HEK293 (cell line): ENCODE data around the gene KDM3B.

Experiments
- CTCF ChIA-PET: fragments of 350-600 bp; formaldehyde crosslinking; extraction: SDS; loops from one replicate; lab custom pipeline; 2021; ENCODE audit warnings: antibody characterized with exemption; lab: Yijun Ruan, JAX
- POLR2A ChIA-PET: fragments of 300-600 bp; formaldehyde crosslinking; extraction: SDS; loops from one replicate; lab custom pipeline; 2020; ENCODE audit warnings: antibody characterized with exemption, inconsistent platforms; lab: Yijun Ruan, JAX
- H3K27ac ChIP-seq: fragments of 200-500 bp; sonication (Bioruptor generic); 2 replicates; pipeline ENCODE4 v1.5.1; 2014; ENCODE audit warnings: low read depth, low read length, control low read depth, inconsistent platforms; ENCODE audit errors: extremely low read depth
- H3K36me3 ChIP-seq, 2 experiments: fragments of 200-500 bp in 1 of 2; sonication (Bioruptor generic) in 1 of 2; 1 replicate in 1 of 2; 2 replicates in 1 of 2; pipeline ENCODE4 v1.5.1; 2014 to 2017; ENCODE audit warnings: inconsistent platforms in 2 of 2, low read length in 2 of 2; ENCODE audit not compliant: control insufficient read depth in 2 of 2, insufficient read depth in 1 of 2
- H3K4me1 ChIP-seq: fragments of 200-500 bp; sonication (Bioruptor generic); 2 replicates; pipeline ENCODE4 v1.5.1; 2014; ENCODE audit warnings: mild to moderate bottlenecking, low read length, inconsistent platforms; ENCODE audit not compliant: control insufficient read depth, insufficient read depth
- H3K4me3 ChIP-seq: 2 replicates; pipeline ENCODE4 v1.5.1; 2011; ENCODE audit warnings: low read depth, mild to moderate bottlenecking, control low read depth, low read length, moderate library complexity
- H3K9me3 ChIP-seq: fragments of 200-500 bp; sonication (Bioruptor generic); 2 replicates; pipeline ENCODE4 v1.5.1; 2014; ENCODE audit warnings: low read depth, low read length, inconsistent platforms; ENCODE audit not compliant: control insufficient read depth, insufficient read depth
- GLI4 ChIP-seq: fragments of 450-650 bp; formaldehyde crosslinking; IDR thresholded peaks from 2 replicates; pipeline ENCODE4 v1.5.1; 2016; ENCODE audit warnings: missing biosample characterization, missing genetic modification characterization
- GLIS2 ChIP-seq: fragments of 450-650 bp; formaldehyde crosslinking; IDR thresholded peaks from 2 replicates; pipeline ENCODE4 v1.5.1; 2016; ENCODE audit warnings: missing biosample characterization, missing genetic modification characterization
- HOXC10 ChIP-seq: sonication (generic); formaldehyde crosslinking; IDR thresholded peaks from 2 replicates; pipeline ENCODE4 v1.8.1; 2023; ENCODE audit warnings: mild to moderate bottlenecking, missing genetic modification reagents
- MEIS1 ChIP-seq: sonication (generic); formaldehyde crosslinking; IDR thresholded peaks from 2 replicates; pipeline ENCODE4 v1.8.1; 2022; ENCODE audit warnings: missing genetic modification reagents, mild to moderate bottlenecking, borderline replicate concordance
- OSR2 ChIP-seq: fragments of 450-650 bp; formaldehyde crosslinking; IDR thresholded peaks from 2 replicates; pipeline ENCODE4 v1.5.1; 2016; ENCODE audit warnings: missing biosample characterization, missing genetic modification characterization
- SCRT1 ChIP-seq: fragments of 450-650 bp; formaldehyde crosslinking; IDR thresholded peaks from 2 replicates; pipeline ENCODE4 v1.5.1; 2016; ENCODE audit warnings: missing biosample characterization, missing genetic modification characterization, borderline replicate concordance
- SP7 ChIP-seq: fragments of 450-650 bp; formaldehyde crosslinking; IDR thresholded peaks from 2 replicates; pipeline ENCODE4 v1.5.1; 2016; ENCODE audit warnings: missing biosample characterization, missing genetic modification characterization
- ZBTB17 ChIP-seq: fragments of 450-650 bp; formaldehyde crosslinking; IDR thresholded peaks from 2 replicates; pipeline ENCODE4 v1.5.1; 2016; ENCODE audit warnings: missing biosample characterization, missing genetic modification characterization
- ZBTB20 ChIP-seq: fragments of 450-650 bp; formaldehyde crosslinking; IDR thresholded peaks from 2 replicates; pipeline ENCODE4 v1.5.1; 2016; ENCODE audit warnings: missing biosample characterization, missing genetic modification characterization
- ZEB2 ChIP-seq: fragments of 450-650 bp; formaldehyde crosslinking; IDR thresholded peaks from 2 replicates; pipeline ENCODE4 v1.5.1; 2016; ENCODE audit warnings: missing biosample characterization, missing genetic modification characterization
- ZIC2 ChIP-seq: fragments of 450-650 bp; formaldehyde crosslinking; IDR thresholded peaks from 2 replicates; pipeline ENCODE4 v1.5.1; 2016; ENCODE audit warnings: missing biosample characterization, missing genetic modification characterization
- ZNF140 ChIP-seq: fragments of 450-650 bp; formaldehyde crosslinking; IDR thresholded peaks from 2 replicates; pipeline ENCODE4 v1.5.1; 2016; ENCODE audit warnings: missing biosample characterization, missing genetic modification characterization
- ZNF155 ChIP-seq: fragments of 450-650 bp; formaldehyde crosslinking; IDR thresholded peaks from 2 replicates; pipeline ENCODE4 v1.5.1; 2016; ENCODE audit warnings: missing biosample characterization, missing genetic modification characterization
- ZNF169 ChIP-seq: fragments of 450-650 bp; formaldehyde crosslinking; IDR thresholded peaks from 2 replicates; pipeline ENCODE4 v1.5.1; 2016; ENCODE audit warnings: missing biosample characterization, missing genetic modification characterization
- ZNF19 ChIP-seq: fragments of 450-650 bp; formaldehyde crosslinking; IDR thresholded peaks from 2 replicates; pipeline ENCODE4; 2016; ENCODE audit warnings: missing biosample characterization, missing genetic modification characterization, low read depth
- ZNF324 ChIP-seq: fragments of 450-650 bp; formaldehyde crosslinking; IDR thresholded peaks from 2 replicates; pipeline ENCODE4 v1.5.1; 2016; ENCODE audit warnings: missing biosample characterization, missing genetic modification characterization
- ZNF335 ChIP-seq: fragments of 450-650 bp; formaldehyde crosslinking; conservative IDR thresholded peaks from 2 replicates; pipeline ENCODE4 v1.5.1; 2016; ENCODE audit warnings: missing biosample characterization, missing genetic modification characterization
- ZNF394 ChIP-seq: fragments of 450-650 bp; formaldehyde crosslinking; IDR thresholded peaks from 2 replicates; pipeline ENCODE4 v1.5.1; 2016; ENCODE audit warnings: missing biosample characterization, missing genetic modification characterization, mild to moderate bottlenecking, moderate library complexity, borderline replicate concordance
- ZNF473 ChIP-seq: fragments of 450-650 bp; formaldehyde crosslinking; IDR thresholded peaks from 2 replicates; pipeline ENCODE4 v1.5.1; 2017; ENCODE audit warnings: missing biosample characterization, missing genetic modification characterization
- ZNF658 ChIP-seq: fragments of 450-650 bp; formaldehyde crosslinking; IDR thresholded peaks from 2 replicates; pipeline ENCODE4; 2016; ENCODE audit warnings: missing biosample characterization, missing genetic modification characterization
- ZNF76 ChIP-seq: fragments of 450-650 bp; formaldehyde crosslinking; IDR thresholded peaks from 2 replicates; pipeline ENCODE4; 2016; ENCODE audit warnings: low read depth, missing biosample characterization, missing genetic modification characterization, borderline replicate concordance
- ZNF843 ChIP-seq: fragments of 450-650 bp; formaldehyde crosslinking; IDR thresholded peaks from 2 replicates; pipeline ENCODE4 v1.5.1; 2016; ENCODE audit warnings: missing biosample characterization, missing genetic modification characterization
- TF ChIP-seq, protein P1 (sequence below): fragments of 450-650 bp; formaldehyde crosslinking; IDR thresholded peaks from 2 replicates; pipeline ENCODE4 v1.5.1; 2016; ENCODE audit warnings: missing biosample characterization, missing genetic modification characterization
- TF ChIP-seq, protein P2 (sequence below): fragments of 450-650 bp; formaldehyde crosslinking; IDR thresholded peaks from 2 replicates; pipeline ENCODE4 v1.5.1; 2016; ENCODE audit warnings: missing biosample characterization, missing genetic modification characterization
- TF ChIP-seq, protein P3 (sequence below): fragments of 450-650 bp; formaldehyde crosslinking; IDR thresholded peaks from 2 replicates; pipeline ENCODE4 v1.5.1; 2016; ENCODE audit warnings: missing biosample characterization, missing genetic modification characterization

The KDM3B gene

DNA sequence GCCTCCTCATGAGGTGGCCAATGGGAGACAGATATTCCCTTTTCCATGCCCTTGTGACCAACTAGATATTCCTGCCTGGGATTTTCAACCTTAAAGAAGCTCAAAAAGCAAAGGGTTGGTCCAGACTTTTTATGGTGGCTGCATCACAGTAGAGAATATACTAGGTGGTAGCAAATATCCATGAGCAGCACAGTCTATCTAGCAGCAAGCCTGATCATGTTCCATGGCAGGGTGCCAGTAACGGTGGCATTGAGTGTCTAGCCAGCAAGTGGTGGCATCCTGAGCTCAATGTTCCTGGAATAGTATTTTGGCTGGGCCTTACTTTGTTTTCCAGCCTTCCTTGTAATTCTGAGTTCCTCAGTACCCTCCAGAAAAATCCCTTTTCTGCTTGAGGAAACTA is 46.7 kb upstream of the KDM3B start (continued):
- TF ChIP-seq ZNF155 (no peak), MEIS1 (no peak), ZBTB17 (peak; percentile 39; the same call in 1 of the 2 replicates), ZEB2 (tag by site-specific recombination) (no peak), ZNF76 (tag by site-specific recombination) (no peak), SP7 (tag by site-specific recombination) (no peak), ZNF394 (tag by site-specific recombination) (no peak), SCRT1 (no peak), OSR2 (peak; percentile 90), ZBTB20 (tag by site-specific recombination) (no peak), ZNF658 (no peak), ZNF335 (tag by site-specific recombination) (no peak), ZNF169 (tag by site-specific recombination) (no peak), ZNF473 (tag by site-specific recombination) (no peak), HOXC10 (CRISPR knock-in tag) (no peak), GLI4 (0 out of 2 replicates have a peak, but pooled peaks have one; percentile 30), ZNF324 (tag by site-specific recombination) (no peak)
- TF ChIP-seq, protein P1, sequence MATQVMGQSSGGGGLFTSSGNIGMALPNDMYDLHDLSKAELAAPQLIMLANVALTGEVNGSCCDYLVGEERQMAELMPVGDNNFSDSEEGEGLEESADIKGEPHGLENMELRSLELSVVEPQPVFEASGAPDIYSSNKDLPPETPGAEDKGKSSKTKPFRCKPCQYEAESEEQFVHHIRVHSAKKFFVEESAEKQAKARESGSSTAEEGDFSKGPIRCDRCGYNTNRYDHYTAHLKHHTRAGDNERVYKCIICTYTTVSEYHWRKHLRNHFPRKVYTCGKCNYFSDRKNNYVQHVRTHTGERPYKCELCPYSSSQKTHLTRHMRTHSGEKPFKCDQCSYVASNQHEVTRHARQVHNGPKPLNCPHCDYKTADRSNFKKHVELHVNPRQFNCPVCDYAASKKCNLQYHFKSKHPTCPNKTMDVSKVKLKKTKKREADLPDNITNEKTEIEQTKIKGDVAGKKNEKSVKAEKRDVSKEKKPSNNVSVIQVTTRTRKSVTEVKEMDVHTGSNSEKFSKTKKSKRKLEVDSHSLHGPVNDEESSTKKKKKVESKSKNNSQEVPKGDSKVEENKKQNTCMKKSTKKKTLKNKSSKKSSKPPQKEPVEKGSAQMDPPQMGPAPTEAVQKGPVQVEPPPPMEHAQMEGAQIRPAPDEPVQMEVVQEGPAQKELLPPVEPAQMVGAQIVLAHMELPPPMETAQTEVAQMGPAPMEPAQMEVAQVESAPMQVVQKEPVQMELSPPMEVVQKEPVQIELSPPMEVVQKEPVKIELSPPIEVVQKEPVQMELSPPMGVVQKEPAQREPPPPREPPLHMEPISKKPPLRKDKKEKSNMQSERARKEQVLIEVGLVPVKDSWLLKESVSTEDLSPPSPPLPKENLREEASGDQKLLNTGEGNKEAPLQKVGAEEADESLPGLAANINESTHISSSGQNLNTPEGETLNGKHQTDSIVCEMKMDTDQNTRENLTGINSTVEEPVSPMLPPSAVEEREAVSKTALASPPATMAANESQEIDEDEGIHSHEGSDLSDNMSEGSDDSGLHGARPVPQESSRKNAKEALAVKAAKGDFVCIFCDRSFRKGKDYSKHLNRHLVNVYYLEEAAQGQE (tag by site-specific recombination): no peak
- TF ChIP-seq, protein P2, sequence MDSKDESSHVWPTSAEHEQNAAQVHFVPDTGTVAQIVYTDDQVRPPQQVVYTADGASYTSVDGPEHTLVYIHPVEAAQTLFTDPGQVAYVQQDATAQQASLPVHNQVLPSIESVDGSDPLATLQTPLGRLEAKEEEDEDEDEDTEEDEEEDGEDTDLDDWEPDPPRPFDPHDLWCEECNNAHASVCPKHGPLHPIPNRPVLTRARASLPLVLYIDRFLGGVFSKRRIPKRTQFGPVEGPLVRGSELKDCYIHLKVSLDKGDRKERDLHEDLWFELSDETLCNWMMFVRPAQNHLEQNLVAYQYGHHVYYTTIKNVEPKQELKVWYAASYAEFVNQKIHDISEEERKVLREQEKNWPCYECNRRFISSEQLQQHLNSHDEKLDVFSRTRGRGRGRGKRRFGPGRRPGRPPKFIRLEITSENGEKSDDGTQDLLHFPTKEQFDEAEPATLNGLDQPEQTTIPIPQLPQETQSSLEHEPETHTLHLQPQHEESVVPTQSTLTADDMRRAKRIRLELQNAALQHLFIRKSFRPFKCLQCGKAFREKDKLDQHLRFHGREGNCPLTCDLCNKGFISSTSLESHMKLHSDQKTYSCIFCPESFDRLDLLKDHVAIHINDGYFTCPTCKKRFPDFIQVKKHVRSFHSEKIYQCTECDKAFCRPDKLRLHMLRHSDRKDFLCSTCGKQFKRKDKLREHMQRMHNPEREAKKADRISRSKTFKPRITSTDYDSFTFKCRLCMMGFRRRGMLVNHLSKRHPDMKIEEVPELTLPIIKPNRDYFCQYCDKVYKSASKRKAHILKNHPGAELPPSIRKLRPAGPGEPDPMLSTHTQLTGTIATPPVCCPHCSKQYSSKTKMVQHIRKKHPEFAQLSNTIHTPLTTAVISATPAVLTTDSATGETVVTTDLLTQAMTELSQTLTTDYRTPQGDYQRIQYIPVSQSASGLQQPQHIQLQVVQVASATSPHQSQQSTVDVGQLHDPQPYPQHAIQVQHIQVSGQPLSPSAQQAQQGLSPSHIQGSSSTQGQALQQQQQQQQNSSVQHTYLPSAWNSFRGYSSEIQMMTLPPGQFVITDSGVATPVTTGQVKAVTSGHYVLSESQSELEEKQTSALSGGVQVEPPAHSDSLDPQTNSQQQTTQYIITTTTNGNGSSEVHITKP (tag by site-specific recombination): peak; percentile 60

DNA sequence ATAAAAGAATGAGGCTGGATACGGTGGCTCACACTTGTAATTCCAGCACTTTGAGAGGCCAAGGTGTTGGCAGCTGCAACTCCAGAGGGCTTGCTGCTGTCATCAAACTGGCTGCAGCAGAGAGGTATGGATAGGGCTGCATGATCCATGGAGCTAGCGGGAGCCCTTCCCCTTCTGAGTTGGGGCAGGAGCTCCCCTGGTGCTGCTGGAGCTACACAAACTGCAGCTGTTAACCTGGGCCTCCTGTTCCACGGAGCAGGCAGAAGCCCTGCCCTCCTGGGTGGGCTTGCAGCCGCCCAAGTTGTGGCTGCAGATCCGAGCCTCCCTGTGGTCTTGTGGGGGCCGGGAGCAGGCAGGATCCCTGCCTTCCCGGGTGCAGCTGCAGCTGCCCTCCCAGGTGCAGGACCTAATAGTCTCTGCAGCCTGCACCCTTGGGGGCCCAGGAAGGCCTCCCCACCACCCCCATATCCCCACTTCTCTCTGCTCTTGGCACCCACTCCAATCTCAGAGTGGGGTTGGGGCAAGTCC is 36.7 kb upstream of the KDM3B start:
- TF ChIP-seq ZIC2 (0 out of 2 replicates have a peak, but pooled peaks have one; percentile 7), ZNF140 (tag by site-specific recombination) (no peak), ZNF843 (tag by site-specific recombination) (no peak), GLIS2 (tag by site-specific recombination) (0 out of 2 replicates have a peak, but pooled peaks have one; percentile 21), ZNF19 (tag by site-specific recombination) (no peak)
- TF ChIP-seq, protein P3, sequence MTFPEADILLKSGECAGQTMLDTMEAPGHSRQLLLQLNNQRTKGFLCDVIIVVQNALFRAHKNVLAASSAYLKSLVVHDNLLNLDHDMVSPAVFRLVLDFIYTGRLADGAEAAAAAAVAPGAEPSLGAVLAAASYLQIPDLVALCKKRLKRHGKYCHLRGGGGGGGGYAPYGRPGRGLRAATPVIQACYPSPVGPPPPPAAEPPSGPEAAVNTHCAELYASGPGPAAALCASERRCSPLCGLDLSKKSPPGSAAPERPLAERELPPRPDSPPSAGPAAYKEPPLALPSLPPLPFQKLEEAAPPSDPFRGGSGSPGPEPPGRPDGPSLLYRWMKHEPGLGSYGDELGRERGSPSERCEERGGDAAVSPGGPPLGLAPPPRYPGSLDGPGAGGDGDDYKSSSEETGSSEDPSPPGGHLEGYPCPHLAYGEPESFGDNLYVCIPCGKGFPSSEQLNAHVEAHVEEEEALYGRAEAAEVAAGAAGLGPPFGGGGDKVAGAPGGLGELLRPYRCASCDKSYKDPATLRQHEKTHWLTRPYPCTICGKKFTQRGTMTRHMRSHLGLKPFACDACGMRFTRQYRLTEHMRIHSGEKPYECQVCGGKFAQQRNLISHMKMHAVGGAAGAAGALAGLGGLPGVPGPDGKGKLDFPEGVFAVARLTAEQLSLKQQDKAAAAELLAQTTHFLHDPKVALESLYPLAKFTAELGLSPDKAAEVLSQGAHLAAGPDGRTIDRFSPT (tag by site-specific recombination): no peak
- Histone ChIP-seq H3K9me3 (no peaks in the 10 kb centered on the region), H3K4me3 (no peak overlapping the region), H3K27ac (no peak overlapping the region), H3K4me1 (no peaks in the 10 kb centered on the region), H3K36me3 (peaks cover 55 to 61% of the 10 kb centered on the region in 2 experiments)
- ChIA-PET CTCF (no interaction called here), POLR2A (no interaction called here)
